Right atrium auricular region (tissue), 2 donors: ENCODE results near the gene SOWAHA. TPM values are rescaled to one million over a fixed set of nuclear protein-coding genes. Genes with fewer than 3 reads are reported as not detected.

Experiments used
- DNase-seq: peaks from one replicate; pipeline ENCODE4 v3.0.0-alpha.2; 2019; ENCODE audit warnings: low spot score
- H3K27ac ChIP-seq, 2 donors: fragments of 200-600 bp; sonication (generic); 1 replicate in 1 of 2; 2 replicates in 1 of 2; pipeline ENCODE4 v1.5.1; 2016 to 2019
- H3K27me3 ChIP-seq, 2 donors: fragments of 200-600 bp; sonication (generic); one replicate each; pipeline versions ENCODE4 v1.5.1 to v1.6.0; 2017 to 2019
- H3K36me3 ChIP-seq: fragments of 200-600 bp; sonication (generic); one replicate; pipeline ENCODE4 v1.5.1; 2016
- H3K4me1 ChIP-seq, 2 donors: fragments of 200-600 bp; sonication (generic); one replicate each; pipeline versions ENCODE4 v1.5.1 to v1.6.0; 2017 to 2019
- H3K4me3 ChIP-seq, 2 donors: fragments of 200-600 bp; sonication (generic); 1 replicate in 1 of 2; 2 replicates in 1 of 2; pipeline ENCODE4 v1.5.1; 2017 to 2019; ENCODE audit warnings: mild to moderate bottlenecking in 1 of 2, moderate library complexity in 1 of 2
- H3K9me3 ChIP-seq, 2 donors: fragments of 200-600 bp; sonication (generic); one replicate each; pipeline ENCODE4 v1.5.1; 2019
- total RNA-seq, 2 donors: library from RNA; depleted of rRNA; stranded (reverse); fragments of >200 nt; gene quantifications; one replicate each; pipeline ENCODE4 v1.1.0, GENCODE V29; 2016
- TF ChIP-seq, protein P1 (sequence below), 2 donors: fragments of 200-600 bp; sonication (generic); IDR thresholded peaks; one replicate each; pipeline ENCODE4 v1.5.1; 2019; ENCODE audit warnings: antibody characterized with exemption in 2 of 2

SOWAHA gene
- total RNA-seq, 2 donors from 2014 or later, result not detected

DNA sequence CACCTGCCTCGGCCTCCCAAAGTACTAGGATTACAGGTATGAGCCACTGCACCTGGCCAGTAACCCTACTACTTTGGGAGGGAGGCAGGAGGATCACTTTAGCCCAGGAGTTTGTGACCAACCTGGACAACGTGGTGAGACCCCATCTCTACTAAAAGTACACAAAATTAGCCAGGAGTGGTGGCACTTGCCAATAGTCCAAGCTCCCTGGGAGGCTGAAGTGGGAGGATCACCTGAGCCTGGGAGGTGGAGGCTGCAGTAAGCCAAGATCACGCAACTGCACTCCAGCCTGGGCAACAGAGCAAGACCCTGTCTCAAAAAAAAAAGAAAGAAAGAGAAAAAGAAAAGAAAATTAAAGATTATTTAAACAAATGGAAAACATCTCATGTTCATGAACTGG is 42.9 kb downstream of the SOWAHA start:
- no peaks in the 10 kb centered on the region for H3K9me3 ChIP-seq
- no peaks in the 10 kb centered on the region for H3K36me3 ChIP-seq
- no peak overlapping the region for H3K27ac ChIP-seq
- H3K4me1 ChIP-seq, result peaks cover 0 to 6% of the 10 kb centered on the region in 2 donors
- TF ChIP-seq, protein P1, sequence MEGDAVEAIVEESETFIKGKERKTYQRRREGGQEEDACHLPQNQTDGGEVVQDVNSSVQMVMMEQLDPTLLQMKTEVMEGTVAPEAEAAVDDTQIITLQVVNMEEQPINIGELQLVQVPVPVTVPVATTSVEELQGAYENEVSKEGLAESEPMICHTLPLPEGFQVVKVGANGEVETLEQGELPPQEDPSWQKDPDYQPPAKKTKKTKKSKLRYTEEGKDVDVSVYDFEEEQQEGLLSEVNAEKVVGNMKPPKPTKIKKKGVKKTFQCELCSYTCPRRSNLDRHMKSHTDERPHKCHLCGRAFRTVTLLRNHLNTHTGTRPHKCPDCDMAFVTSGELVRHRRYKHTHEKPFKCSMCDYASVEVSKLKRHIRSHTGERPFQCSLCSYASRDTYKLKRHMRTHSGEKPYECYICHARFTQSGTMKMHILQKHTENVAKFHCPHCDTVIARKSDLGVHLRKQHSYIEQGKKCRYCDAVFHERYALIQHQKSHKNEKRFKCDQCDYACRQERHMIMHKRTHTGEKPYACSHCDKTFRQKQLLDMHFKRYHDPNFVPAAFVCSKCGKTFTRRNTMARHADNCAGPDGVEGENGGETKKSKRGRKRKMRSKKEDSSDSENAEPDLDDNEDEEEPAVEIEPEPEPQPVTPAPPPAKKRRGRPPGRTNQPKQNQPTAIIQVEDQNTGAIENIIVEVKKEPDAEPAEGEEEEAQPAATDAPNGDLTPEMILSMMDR (IDR thresholded peaks at IDR 0.05), result no peak
- H3K27me3 ChIP-seq, result no peaks in the 10 kb centered on the region
- no peak overlapping the region for H3K4me3 ChIP-seq
- DNase-seq, result no peak

DNA sequence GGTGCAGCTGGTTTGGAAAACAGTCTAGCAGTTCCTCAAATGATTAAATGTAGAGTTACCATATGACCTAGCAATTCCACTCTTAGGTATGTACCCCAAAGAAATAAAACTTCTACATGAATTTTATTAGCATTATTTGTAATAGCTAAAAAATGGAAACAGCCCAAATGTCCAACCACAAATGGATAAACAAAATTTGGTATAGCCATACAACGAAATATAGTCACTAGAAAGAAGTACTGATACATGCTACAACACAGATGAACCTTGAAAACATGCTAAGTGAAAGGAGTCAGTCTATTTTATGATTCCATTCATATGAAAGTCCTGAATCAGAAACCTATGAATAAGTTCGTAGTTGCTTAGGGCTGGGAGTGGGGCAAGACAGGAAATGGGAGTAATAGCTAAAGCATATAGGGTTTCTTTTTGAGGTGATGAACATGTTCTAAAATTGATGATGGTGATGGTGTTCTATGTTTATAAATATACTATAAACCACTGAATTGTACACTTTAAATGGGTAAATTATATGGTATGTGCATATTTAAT is 46.9 kb downstream of the SOWAHA start:
- Histone ChIP-seq H3K27me3 (no peaks in the 10 kb centered on the region), H3K4me3 (no peak overlapping the region), H3K27ac (no peak overlapping the region), H3K9me3 (no peaks in the 10 kb centered on the region), H3K36me3 (no peaks in the 10 kb centered on the region), H3K4me1 (no peaks in the 10 kb centered on the region)
- no peak for DNase-seq
- TF ChIP-seq, protein P1 (IDR thresholded peaks at IDR 0.05), result no peak

DNA sequence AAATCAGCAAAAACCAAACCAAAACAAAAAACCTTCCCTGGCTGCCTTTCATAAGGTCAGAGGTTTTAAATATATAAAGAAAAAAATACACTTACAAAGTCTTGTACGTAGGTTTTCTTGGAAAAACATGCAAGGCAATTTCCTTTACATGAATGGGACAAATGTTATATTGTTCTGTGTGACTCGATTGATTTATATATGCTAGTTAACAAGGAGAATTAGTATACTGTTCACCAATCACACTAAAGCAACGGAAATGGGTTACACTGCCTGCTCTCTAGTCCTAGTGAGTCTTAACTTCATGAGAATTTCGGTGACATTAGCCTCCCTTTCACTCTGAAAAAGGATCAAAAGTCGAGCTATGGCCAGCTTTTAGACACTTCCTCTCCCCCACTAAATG is 47.6 kb downstream of the SOWAHA start:
- H3K4me3 ChIP-seq, result no peak overlapping the region
- TF ChIP-seq, protein P1 (IDR thresholded peaks at IDR 0.05), result no peak

DNA sequence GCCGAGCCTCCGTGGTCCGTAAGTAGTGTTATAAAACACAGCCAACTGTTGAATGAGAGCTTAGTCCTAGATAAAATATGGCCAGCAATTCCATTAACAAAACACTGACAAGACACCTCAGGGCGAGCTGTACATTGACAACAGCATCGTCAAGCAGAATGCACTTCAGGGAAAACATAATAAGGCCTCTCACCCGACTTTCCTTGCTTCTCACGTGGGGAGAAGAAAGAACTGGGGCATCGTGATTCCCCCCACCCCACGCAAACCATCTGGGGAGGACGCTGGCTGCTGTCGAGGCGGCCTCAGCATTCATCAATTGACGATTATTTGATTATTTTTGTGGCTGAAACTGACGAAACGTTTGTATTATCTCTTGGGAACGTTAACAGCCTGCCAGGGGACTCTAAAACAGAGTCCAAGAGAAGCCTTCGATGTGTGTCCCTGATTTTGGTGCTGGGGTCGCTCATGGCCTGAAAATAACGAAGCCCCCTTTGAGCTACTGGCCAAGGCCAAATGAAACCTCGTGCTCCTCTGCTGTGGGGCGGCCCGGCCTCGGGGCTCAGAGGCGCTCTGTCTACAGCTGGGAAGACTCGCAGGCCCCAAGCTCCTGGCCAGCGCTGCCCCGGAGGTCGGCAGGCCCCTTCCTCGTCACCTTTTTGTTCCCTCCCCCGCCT is 52.7 kb downstream of the SOWAHA start:
- peak overlapping the region; percentile 60 to 77 for H3K4me3 ChIP-seq
- DNase-seq, result no peak
- TF ChIP-seq, protein P1 (IDR thresholded peaks at IDR 0.05), result no peak
- peak overlapping the region; percentile 89 to 93 for H3K27ac ChIP-seq
- peaks cover 0 to 14% of the 10 kb centered on the region in 2 donors for H3K4me1 ChIP-seq
- no peaks in the 10 kb centered on the region for H3K27me3 ChIP-seq
- H3K36me3 ChIP-seq, result peaks cover 26% of the 10 kb centered on the region
- H3K9me3 ChIP-seq, result no peaks in the 10 kb centered on the region

More for the DNA sequence above, 47.6 kb downstream of the SOWAHA start:
- H3K4me1 ChIP-seq, result no peaks in the 10 kb centered on the region
- no peaks in the 10 kb centered on the region for H3K36me3 ChIP-seq
- H3K27ac ChIP-seq, result no peak overlapping the region
- H3K27me3 ChIP-seq, result no peaks in the 10 kb centered on the region
- DNase-seq, result no peak
- H3K9me3 ChIP-seq, result no peaks in the 10 kb centered on the region

Other genes with a start within 250 kb of the SOWAHA start
- not detected for gene IL13, start 155.1 kb upstream of the SOWAHA start, total RNA-seq
- gene IL4, start 139.3 kb upstream of the SOWAHA start, total RNA-seq, result not detected
- gene KIF3A, start 75.8 kb upstream of the SOWAHA start, total RNA-seq, result 1 to 10 TPM; 5.6 to 7.2 TPM
- gene CCNI2, start 65.9 kb upstream of the SOWAHA start, total RNA-seq, result not detected
- 10 to 100 TPM; 21.1 to 24.8 TPM for gene SEPTIN8, start 36.1 kb upstream of the SOWAHA start, total RNA-seq
- 1 to 10 TPM; 3.2 to 4.2 TPM for gene SHROOM1, start 17.3 kb downstream of the SOWAHA start, total RNA-seq
- under 1 TPM; 0.20 to 0.22 TPM for gene GDF9, start 53.2 kb downstream of the SOWAHA start, total RNA-seq
- 100 to 1,000 TPM; 276 to 335 TPM for gene UQCRQ, start 53.3 kb downstream of the SOWAHA start, total RNA-seq
- 1 to 10 TPM in 1 of 2 donors, not detected in 1; 1.1 TPM for gene LEAP2, start 60.4 kb downstream of the SOWAHA start, total RNA-seq
- 10 to 100 TPM; 36.8 to 47.3 TPM for gene AFF4, start 150.3 kb downstream of the SOWAHA start, total RNA-seq
- 10 to 100 TPM; 18.4 to 18.8 TPM for gene ZCCHC10, start 213.2 kb downstream of the SOWAHA start, total RNA-seq
- 10 to 100 TPM; 50.4 to 56.3 TPM for gene HSPA4, start 238.7 kb downstream of the SOWAHA start, total RNA-seq